AG04450 (cell line): ENCODE data around the gene RORB. TPM values are rescaled to one million over a fixed set of nuclear protein-coding genes. Genes with fewer than 3 reads are reported as not detected.

ENCODE experiments used
- CTCF ChIA-PET: fragments of 300-600, 350-600 bp; formaldehyde crosslinking; extraction: SDS; loops from one replicate; lab custom pipeline; 2022; ENCODE audit warnings: antibody characterized with exemption, inconsistent platforms; lab: Charles Lee
- POLR2A ChIA-PET: fragments of 350-600 bp; formaldehyde crosslinking; extraction: SDS; loops from one replicate; lab custom pipeline; 2021; ENCODE audit warnings: antibody characterized with exemption, inconsistent platforms; lab: Yijun Ruan, JAX
- DNase-seq: peaks from one replicate; pipeline ENCODE4 v3.0.0-alpha.2; 2011; ENCODE audit warnings: low read depth, low spot score
- H3K27ac ChIP-seq: one replicate; pipeline ENCODE4 v1.5.1; 2012; ENCODE audit warnings: low read depth, low read length, control low read depth
- H3K27me3 ChIP-seq: one replicate; pipeline ENCODE4 v1.6.0; 2012; ENCODE audit warnings: low read length; ENCODE audit not compliant: control insufficient read depth, insufficient read depth
- H3K4me3 ChIP-seq: 2 replicates; pipeline ENCODE4 v1.5.1; 2011; ENCODE audit warnings: mild to moderate bottlenecking, low read depth, low read length, control low read depth
- H3K9me3 ChIP-seq: 2 replicates; pipeline ENCODE4 v1.5.1; 2012; ENCODE audit warnings: low read length; ENCODE audit not compliant: control insufficient read depth, insufficient read depth
- CTCF ChIP-seq: IDR thresholded peaks from 2 replicates; pipeline ENCODE4 v1.5.1; 2011; ENCODE audit warnings: low read depth, low read length, control low read depth, inconsistent platforms
- polyA plus RNA-seq: library from polyadenylated mRNA; depleted of rRNA; stranded (reverse); fragments of >200 nt; gene quantifications from 2 replicates; pipeline ENCODE4 v1.2.3, GENCODE V29; 2011

RORB gene
- polyA plus RNA-seq, 1 experiment = not detected

- Histone ChIP-seq H3K4me3 (no peak overlapping the region), H3K27me3 (no peaks in the 10 kb centered on the region), H3K9me3 (no peaks in the 10 kb centered on the region), H3K27ac (no peak overlapping the region)
- POLR2A ChIA-PET = no interaction called here
- no peak for TF ChIP-seq CTCF
- no peak for DNase-seq
- CTCF ChIA-PET = no interaction called here
Measured at GRCh38 chr9:74463825-74464224, 33.3 kb upstream of the RORB start.

- no peak for TF ChIP-seq CTCF
- ChIA-PET POLR2A (no interaction called here), CTCF (no interaction called here)
- DNase-seq = no peak
- H3K27me3 ChIP-seq = no peaks in the 10 kb centered on the region
- H3K27ac ChIP-seq = no peak overlapping the region
- no peak overlapping the region for H3K4me3 ChIP-seq
- no peaks in the 10 kb centered on the region; the same call in 1 of the 2 replicates for H3K9me3 ChIP-seq
Measured at GRCh38 chr9:74478606-74479005, 18.5 kb upstream of the RORB start.

GRCh38 chr9:74479711-74480110 is 17.4 kb upstream of the RORB start:
- no peak overlapping the region for H3K27ac ChIP-seq
- TF ChIP-seq CTCF = no peak
- H3K27me3 ChIP-seq = no peaks in the 10 kb centered on the region
- no peak for DNase-seq
- ChIA-PET CTCF (no interaction called here), POLR2A (no interaction called here)
- no peak overlapping the region for H3K4me3 ChIP-seq
- no peaks in the 10 kb centered on the region; the same call in 1 of the 2 replicates for H3K9me3 ChIP-seq

GRCh38 chr9:74487395-74487794 is 9.7 kb upstream of the RORB start:
- TF ChIP-seq CTCF = no peak
- ChIA-PET POLR2A (no interaction called here), CTCF (no interaction called here)
- H3K4me3 ChIP-seq = no peak overlapping the region
- no peaks in the 10 kb centered on the region for H3K27me3 ChIP-seq
- no peak overlapping the region for H3K27ac ChIP-seq
- no peak for DNase-seq
- H3K9me3 ChIP-seq = no peaks in the 10 kb centered on the region

- POLR2A ChIA-PET = no interaction called here
- CTCF ChIA-PET = no interaction called here
- no peaks in the 10 kb centered on the region; the same call in 1 of the 2 replicates for H3K9me3 ChIP-seq
- H3K27me3 ChIP-seq = peaks cover 22% of the 10 kb centered on the region
- no peak for TF ChIP-seq CTCF
- no peak for DNase-seq
- H3K27ac ChIP-seq = no peak overlapping the region
- no peak overlapping the region for H3K4me3 ChIP-seq
Measured at GRCh38 chr9:74493512-74493911, 3.6 kb upstream of the RORB start.
